Measurements from ENCODE around the gene CYRIA.

The CYRIA gene

GRCh38 chr2:16664809-16665747, 556 bp downstream of the CYRIA start:
- no peak for DNase-seq

GRCh38 chr2:16664052-16664731, 1.4 kb downstream of the CYRIA start:
- DNase-seq, result no peak

DNA sequence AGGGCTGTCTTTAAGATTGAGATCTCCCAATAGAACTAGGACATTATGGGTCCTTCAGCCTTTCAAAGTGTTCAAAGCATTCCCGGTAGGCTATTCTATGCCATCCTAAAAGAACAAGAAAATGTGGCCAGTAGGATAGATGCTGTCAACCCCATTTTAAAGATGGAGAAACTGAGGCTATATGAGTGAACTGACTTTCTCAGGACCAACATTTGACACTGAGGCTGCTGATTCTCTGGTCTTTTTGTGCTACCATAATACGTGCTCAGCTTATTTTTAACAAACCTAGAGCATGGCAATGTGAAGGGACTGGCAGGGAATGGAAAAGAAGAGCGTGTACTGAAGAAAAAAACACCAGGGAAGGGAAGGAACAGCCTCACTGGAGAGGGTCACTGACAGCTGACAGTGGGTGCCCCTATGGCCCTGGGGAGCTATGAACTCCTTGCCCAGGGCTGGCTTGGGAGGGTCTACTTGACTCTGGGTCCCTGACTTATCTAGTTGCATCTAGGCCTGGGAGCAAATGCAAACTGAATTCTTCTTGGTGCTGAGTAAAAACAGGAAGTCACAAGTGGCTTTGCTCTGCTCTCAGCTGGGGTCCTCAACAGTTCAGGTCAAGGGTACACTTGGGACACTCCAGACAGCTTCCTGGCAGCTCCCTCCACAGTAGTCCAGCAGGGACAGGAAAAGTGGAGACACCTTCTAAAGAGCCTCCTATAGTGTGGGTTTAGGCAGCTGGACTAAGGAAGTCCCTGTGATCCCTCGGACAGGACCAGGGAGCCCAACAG, 2.3 kb downstream of the CYRIA start:
- DNase-seq, result no peak

DNA sequence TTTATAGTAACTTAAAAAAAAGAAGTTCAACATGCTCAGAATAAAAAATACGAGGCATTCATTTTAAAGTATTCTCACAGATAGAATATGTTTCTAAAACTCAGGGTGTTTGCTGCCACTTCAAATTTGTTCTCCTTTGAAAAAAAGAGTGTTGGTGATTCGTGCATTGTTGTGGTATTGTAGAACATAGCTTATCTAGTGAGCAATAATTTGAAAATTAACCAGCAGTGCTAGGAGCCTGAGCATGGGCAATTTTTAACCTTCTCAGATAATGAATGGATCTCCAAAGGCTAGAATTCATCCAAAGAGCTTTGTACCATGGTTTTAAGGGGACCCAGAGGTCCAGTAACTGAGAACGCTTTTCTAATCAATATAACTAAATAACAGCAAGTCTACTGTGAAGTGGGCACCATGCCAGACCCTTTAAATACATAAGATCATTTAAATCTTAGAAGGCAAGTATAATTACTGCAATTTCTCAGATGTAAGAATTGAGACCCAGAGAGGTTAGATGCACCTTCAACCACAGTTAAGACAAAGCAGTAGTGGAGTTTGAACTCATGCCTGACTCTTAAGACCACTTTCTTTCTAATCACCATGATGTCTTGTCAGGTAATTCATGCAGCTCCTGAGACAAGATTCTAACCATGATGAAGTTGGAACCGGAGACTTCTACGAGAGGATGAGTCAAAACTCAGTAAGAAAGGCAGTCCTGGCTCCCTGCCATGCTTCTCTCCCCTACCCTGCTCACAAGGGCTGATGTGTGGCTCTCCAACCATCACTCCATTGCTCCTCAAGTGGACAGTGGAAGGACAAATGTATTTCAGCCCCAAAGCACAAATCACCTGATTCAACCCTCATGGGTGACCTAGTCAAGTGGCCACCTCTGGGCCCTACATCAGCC, 3.4 kb downstream of the CYRIA start:
- no peak for DNase-seq

- no peak for DNase-seq
Measured at GRCh38 chr2:16661526-16661925, 4.1 kb downstream of the CYRIA start.

DNA sequence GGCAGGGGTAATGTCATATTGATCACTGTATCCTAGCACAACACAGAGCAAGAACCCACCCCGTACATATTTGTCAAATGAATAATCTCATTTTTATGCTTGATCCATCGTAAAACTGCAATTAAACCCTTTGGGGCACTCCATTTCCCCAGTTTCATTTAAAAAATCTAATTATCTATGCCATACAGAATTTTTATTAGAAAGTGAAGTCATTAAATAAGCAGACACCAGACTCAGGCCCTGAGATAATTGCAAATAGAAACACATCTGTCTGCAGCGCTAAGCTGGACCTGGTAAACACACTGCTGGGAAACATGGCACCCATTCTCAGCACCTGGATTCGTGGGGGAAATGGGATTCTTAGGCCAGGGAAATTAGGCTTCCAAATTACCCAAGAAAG, 5.1 kb downstream of the CYRIA start:
- DNase-seq, result no peak

DNA sequence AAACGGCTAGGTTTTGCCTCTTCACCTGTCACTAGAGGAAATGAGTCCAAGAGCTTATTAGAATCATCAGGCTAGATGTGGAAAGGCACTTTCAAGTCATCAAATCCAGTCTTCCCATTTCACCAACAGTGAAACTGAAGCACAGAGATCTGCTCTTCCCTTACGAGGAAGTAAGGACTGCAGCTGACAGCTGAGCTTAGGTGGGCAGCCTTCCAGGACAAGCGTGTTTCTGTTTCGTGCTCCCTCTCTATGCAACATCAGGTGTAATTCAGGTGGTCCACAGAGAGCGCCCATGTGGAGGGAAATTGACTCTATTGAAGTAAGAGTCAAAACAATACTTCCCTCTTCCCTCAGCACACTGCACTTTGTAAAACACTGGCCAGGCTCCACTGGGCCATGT, 5.5 kb downstream of the CYRIA start:
- no peak for DNase-seq

DNA sequence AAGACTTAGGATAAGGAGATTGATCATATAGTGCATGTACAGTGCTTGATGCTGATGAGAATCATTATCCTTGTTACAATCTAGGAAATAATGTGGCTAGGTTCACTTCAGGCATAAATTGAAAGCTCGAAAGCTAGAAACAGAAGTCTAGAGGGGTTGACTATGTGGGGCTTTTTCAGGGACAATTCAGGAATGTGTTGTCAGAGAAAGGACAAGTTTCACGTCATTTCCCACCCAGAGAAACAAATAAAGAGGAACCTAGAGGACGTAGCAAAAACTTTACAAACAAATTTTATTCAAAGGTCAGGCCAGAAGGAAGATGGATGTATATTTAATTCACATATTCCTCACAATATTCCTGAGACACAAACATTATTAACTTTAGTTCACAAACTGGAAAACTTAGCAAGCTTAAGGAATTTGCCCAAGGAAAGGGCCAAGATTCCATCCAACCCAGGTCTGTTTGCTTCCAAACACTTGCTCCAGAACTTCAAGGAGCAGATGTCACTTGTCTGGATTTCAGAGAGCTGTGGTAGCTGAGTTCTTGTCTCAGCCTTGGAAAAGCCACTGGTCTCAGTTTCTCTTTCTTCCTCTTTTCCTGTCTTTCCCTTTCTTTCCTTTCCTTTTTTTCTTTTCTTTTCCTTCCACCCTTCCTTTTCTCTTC, 7.4 kb downstream of the CYRIA start:
- DNase-seq, result no peak

DNA sequence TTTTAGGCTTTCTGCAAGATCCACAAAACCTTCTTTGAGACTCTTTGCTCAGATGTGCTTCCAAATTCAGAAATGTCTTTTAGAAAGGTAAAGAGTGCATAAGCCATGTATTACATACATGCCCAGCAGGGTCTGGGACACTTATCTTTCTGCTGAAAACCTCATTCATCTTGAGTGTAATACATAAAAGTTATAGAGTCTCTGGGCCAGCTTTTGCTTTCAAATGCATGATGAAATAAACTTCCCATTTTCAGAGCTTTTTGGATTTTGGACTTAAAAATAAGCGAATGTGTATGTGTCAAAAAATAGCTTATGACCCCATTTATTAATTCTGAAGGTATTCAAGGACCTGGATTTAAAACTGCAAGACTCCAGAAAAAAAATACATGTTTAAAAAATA, 8.0 kb downstream of the CYRIA start:
- DNase-seq, result no peak

- no peak for DNase-seq
Measured at GRCh38 chr2:16656784-16657391, 8.7 kb downstream of the CYRIA start.

GRCh38 chr2:16655905-16656642, 9.6 kb downstream of the CYRIA start:
- no peak for DNase-seq

- no peak for DNase-seq
Measured at GRCh38 chr2:16655445-16655837, 10.2 kb downstream of the CYRIA start.

DNA sequence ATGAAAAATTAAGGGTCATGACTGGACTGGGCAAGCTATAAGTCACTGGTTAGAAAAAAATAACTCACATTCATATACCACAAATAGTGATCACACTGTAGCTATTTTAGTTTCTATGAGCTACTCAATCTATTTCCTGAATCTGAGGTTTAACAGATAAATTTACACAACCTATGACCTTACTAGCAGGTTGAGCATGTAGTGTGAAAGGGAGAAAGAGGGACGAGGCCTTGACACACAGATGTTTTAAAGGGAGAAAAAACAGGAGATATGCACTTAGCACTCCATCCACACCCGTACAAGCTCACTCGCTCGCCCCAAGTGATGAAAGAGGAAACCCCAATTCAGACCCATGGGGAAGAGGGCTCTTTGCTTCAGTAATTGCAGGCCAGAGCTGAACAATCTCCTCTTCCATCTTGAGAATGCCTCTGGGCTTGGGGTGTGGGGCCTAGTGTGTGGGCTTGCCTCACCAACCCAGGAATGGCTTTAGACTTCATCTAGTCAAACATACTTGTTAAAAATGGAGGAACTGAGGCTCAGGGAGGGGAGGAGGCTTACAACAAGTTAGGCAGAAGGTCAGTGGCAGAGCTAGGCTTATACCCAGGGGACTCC, 10.7 kb downstream of the CYRIA start:
- no peak for DNase-seq

DNA sequence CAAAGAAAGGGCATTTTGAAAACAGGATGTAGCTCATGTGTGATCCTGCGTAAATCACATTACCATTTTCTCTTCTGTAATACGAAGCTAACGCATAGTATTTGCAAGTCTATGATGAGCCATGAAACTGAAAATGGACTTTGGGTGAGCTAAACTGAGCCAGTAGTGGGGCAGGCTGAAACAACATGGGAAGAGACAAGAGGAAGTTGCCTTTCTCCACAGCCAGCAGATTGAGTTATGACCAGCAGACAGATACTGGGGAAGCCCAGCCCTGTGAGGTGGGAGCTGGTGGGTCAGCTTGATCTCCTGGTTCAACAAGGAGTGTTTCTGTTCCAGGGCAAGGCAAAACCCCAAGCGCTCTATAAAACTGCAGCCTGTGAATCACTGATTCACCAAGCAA, 11.8 kb downstream of the CYRIA start:
- DNase-seq, result no peak

GRCh38 chr2:16653083-16653375, 12.6 kb downstream of the CYRIA start:
- no peak for DNase-seq

- no peak for DNase-seq
Measured at GRCh38 chr2:16652296-16653082, 13.1 kb downstream of the CYRIA start.

DNA sequence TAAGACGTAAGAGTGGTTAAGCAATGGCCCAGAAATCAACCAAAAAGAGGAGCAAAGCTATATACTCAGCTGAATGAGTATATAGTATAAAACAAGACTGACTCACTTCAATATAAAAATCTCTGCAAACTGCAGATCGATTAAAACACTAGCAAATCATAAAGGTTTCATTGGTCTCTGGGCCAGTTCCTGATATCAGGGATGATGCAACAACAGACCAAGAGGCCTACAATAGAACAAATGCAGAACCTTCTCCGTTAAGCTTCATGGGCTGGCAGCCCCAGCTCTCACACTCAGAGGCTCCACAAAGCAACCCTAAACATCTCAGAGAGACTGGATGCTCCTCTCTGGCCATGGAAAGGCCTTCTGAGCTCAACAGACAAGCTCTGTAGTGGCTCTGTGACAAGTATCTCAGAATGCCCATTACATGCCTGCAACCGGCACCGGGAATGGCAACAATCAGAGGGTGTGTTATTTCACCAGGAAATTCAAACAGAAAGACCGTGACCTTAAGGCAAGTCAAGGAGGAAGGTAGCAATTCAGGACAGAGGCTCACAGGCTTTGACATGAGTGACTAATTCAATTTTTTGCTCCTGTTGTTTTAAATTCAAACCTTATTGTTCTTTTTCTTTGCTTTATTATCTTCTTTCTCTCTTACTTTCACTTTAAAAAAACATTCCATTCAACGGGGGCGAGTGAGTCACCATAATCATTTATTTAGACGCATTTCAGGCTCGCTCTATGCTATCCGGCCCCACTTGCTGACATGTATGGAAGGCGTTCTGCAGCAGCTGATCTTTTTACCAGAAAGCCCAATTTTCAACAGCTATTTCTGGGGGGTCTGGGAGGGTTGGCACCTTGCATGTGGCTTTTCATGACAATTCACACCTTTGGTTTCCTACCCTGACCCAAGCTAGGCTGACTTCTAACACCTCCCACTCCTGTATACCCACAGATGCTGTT, 15.1 kb downstream of the CYRIA start:
- no peak for DNase-seq
